ENCODE results near the gene CARHSP1.
A peak's percentile ranks its signal among the peaks of the same experiment; 100 is the strongest.
"Not testable (repeated sequence)": the region's sequence is repeated elsewhere in the genome, so short reads cannot be mapped to it uniquely, and the experiment has no call there.

Gene CARHSP1

DNA sequence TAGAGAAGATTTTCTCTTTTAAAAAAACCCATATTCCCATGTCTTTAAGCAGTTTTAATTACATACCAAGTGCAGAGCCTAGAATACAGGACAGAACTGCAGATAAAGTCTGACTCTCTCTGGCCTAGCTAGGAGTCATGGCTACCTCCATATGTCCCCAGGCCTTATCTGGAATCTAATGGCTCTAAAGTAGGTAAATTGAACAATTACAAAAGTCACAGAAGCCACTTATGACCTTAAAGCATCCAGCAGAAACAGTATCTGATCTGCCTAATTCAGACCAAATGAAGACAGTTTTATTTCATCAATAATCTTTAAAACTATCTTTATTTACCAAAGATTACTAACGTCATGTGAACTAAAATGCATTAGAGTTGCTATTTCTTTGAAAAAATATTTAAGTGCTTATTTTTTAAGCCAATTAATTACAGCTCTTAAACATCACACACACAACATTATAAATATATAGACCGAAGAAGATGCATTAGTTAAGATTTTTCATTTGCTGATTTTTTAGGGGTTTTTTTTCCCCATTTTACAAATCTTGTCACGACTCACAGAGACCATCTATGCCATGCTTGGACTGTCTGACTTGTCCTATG lies 42.4 kb downstream of the CARHSP1 start:
- no peak for DNase-seq

DNA sequence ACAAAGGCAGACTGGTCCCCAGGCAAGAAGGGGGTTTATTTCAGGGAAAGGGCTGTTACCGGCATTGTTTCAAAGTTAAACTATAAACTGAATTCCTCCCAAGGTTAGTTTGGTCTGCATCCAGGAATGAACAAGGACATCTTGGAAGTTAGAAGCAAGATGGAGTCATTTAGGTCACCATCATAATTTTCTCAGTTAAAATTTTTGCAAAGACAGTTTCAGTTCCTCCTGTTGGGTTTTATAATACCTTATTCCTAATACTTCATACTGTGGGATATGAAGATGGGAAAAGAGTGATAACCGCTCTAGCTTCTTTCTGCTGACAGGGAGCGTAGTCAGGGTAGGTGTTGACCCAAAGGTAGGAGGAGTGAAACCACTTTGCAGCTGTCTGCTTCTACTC lies 46.4 kb downstream of the CARHSP1 start:
- DNase-seq = no peak

GRCh38 chr16:8819411-8820034 lies 49.3 kb downstream of the CARHSP1 start:
- DNase-seq = no peak

- DNase-seq = no peak
These were observed 50.1 kb downstream of the CARHSP1 start for GRCh38 chr16:8818504-8819270.

- DNase-seq = no peak
These were observed 51.7 kb downstream of the CARHSP1 start for GRCh38 chr16:8816967-8817655.

DNA sequence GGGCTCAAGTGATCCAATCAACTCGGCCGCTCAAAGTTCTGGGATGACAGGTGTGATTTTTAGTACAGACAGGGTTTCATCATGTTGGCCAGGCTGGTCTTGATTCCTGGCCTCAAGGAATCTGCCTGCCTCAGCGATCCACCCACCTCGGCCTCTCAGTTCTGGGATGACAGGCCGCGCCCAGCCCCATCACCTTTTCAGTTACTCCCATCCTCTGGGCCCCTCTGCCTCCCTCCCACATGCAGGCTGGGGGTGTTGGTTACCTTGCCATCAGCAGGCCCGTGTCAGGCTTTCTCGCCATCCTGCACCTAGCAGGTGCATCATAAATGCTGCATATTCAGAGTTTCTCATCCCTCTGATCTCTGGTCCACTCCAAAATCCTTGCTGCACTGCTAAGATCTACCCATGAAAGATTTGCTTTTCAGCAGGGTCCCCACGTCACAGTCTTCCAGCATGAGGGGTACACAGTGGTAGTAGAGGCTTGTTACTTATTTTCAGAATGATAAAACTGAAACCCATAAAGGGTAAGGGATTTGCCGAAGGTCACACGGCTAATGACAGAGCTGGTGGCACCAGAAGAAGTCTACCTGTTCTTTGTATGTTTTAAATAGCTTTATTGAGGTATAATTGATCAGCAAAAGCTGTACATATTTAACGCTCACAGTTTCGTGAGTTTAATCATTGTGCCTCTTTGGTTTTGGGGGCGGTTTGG lies 54.6 kb downstream of the CARHSP1 start:
- DNase-seq = no peak

DNA sequence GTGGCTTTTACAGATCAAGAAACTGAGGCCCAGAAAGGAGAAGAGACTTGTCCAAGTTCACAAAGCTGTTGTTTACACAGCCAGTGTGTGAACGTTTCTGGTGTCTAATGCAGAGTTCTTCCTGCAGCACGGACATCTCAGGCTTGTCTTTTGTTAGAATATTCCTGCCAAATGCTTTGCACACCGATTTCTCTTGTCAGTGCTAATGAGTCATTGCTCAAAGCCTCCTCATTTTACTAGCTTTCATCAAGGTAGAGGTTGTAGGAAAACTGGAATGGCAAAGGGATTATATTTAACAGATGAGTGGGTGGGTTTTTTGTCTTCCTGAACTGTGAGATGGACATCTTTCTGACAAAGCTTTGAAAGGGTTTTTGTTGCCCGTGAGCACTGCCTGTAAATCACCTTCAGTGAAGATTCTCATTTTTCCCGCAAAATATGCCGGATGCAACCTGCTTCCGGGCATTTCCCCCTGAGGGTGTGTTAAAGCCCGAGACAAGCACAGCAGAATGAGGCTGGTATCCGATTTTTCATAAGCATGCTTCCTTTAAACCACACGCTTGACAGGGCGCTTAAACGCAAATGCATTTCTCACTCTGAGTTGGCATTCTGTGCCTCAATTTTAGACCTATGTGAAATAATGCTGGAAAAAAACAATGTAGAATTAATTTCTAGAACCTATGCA lies 56.5 kb downstream of the CARHSP1 start:
- DNase-seq = no peak

DNA sequence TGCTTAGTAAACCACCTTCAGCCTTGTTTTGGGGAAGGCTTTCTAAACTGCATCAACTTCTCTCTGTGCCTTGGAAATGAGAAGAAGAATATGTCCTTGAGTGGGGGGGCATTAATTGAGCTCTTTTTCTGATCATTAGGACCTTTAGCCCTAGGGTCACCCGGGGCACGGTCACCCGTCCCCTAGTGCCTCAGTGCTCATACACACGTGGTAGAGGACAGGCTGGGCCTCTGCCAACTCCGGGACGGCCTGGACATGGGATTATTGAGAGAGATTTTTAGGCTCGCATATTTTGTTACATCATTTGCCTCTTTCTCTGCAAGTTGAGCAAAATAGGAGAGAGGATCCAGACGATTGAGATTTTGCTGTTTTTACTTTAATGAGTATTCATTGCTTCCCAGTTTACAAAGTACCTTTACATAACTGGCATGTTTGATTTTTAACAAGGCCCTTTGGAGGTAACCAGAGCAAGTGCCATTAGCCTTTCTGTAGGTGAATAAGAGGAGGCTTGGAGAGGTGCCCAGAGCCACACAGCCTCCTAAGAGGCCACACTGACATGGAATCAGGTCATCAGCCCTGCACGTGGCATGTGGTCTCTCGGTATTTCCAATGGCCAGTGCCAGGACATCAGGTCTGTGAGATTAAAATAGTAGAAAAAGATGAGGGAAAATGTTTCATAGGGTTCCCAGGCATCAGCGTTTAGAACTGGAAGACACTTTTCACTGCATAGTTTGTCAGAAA lies 60.0 kb downstream of the CARHSP1 start:
- DNase-seq = no peak

DNA sequence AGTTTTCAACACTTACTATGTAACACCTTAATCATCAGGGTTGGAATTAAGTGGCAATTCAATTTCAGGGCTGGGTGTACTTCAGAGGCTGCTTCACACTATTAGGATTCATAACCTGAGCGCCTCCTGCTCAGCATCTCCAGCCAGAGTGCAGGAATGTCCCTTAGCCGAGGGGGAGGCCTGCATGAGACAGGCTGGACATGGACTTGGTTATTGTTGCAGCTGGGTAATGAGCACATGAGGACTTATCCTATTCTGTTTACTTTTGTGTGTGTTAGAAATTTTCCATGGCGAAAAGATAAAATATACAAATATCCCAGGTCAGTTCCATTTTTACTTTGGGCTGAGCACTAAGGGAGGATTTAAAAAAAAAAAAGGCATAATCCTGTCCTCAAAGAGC lies 60.8 kb downstream of the CARHSP1 start:
- no peak for DNase-seq

- no peak for DNase-seq
These were observed 61.6 kb downstream of the CARHSP1 start for GRCh38 chr16:8807189-8807588.

DNA sequence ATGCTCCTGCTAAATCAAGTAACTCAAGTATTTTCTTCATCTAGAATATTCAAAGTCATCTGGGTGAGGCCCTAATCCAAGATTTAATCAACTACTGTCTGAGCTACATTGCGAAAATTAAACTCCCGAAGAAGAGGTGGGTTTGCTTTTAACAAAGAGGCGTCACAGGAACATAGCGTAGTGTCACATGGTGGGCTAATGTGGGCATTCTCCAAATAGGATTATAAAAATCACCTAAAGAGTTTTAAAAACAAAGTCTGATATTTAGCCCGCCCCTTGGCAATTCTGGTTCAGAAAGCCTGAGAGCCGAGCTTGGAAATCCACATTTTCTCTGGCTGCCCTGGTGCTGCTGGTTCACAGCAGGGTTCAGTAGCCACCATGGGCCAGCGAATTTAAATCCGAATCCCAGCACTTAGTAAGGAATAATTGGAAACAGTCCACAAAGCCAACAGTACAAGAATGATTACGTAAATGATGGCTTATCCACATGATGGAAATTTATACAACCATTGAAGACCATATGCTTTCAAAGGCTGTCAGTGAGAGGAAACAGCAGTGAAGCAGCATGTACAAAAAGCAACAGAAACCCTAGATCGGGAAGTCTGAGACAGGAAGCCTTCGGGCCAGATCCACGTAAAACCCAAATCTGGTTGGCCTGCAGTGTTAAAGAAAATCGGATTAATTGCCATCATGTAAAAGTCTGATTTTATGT lies 62.4 kb downstream of the CARHSP1 start:
- peak; percentile 7 for DNase-seq

DNA sequence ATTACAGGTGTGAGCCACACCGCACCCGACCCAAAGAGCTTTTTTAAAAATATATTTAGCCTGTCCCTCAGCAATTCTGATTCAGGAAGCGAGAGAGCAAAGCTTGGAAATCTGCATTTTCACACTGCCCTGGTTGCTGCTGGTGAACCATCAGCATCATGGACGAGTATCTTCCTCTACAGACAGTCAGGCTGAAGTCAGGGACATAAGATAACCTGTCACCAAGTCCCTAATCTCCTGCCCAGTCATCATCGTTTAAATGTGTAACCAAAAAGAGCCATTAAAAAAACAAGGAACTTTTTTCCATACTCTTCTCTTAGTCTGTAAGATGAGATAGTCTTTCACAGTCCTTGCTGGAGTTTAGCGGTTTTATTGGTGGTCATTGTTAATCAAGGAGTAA lies 64.5 kb downstream of the CARHSP1 start:
- DNase-seq = no peak

DNA sequence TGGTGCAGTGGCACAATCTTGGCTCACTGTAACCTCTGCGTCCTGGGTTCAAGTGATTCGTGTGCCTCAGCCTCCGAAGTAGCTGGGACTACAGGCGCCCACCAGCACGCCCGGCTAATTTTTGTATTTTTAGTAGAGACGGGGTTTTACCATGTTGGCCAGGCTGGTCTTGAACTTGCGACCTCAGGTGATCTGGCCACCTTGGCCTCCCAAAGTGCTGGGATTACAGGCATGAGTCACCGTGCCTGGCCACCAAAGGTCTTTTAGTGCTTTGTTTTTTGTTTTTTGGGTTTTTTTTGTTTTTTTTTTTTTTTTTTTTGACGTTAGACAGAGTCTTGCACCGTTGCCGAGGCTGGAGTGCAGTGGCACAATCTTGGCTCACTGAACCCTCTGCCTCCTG lies 65.1 kb downstream of the CARHSP1 start:
- not testable (repeated sequence) for DNase-seq

Measured in fibroblast of skin of abdomen (primary cell).